Activated B cell treated with CpG ODN at 0.5 μM for 24 hours (primary cell): ENCODE measurements around the gene HARS2. TPM values are rescaled to one million over a fixed set of nuclear protein-coding genes. Genes with fewer than 3 reads are reported as not detected.
A peak's percentile ranks its signal among the peaks of the same experiment; 100 is the strongest.
"Not testable (repeated sequence)": the region's sequence is repeated elsewhere in the genome, so short reads cannot be mapped to it uniquely, and the experiment has no call there.

Source experiments
- ATAC-seq: fragments of 200-7000 bp; cut with Tn5 transposase; one replicate; pipeline ENCODE4 v1.10.0; 2021; ENCODE audit warnings: low read depth, mild to moderate bottlenecking, moderate library complexity
- CTCF ChIA-PET: fragments of 350-600 bp; sonication (Branson Sonifier 250); formaldehyde crosslinking; loops from one replicate; lab custom pipeline; 2021; ENCODE audit warnings: antibody characterized with exemption; lab: Charles Lee
- POLR2A ChIA-PET: fragments of 350-600 bp; sonication (Branson Sonifier 250); formaldehyde crosslinking; loops from one replicate; lab custom pipeline; 2021; ENCODE audit warnings: antibody characterized with exemption; lab: Charles Lee
- DNase-seq: peaks from one replicate; pipeline ENCODE4 v3.0.0; 2022
- H3K27ac Mint-ChIP-seq: one replicate; pipeline ENCODE4 v1.8.0; 2020; ENCODE audit warnings: mixed read lengths
- H3K27me3 Mint-ChIP-seq: one replicate; pipeline ENCODE4 v1.8.0; 2021; ENCODE audit warnings: mixed read lengths
- H3K36me3 Mint-ChIP-seq: one replicate; pipeline ENCODE4 v1.8.0; 2021; ENCODE audit warnings: low read depth, mixed read lengths
- H3K4me1 Mint-ChIP-seq: one replicate; pipeline ENCODE4 v1.8.0; 2021; ENCODE audit warnings: mixed read lengths
- H3K4me3 Mint-ChIP-seq: one replicate; pipeline ENCODE4 v1.8.0; 2020; ENCODE audit warnings: mild to moderate bottlenecking, mixed read lengths
- H3K9me3 Mint-ChIP-seq: one replicate; pipeline ENCODE4 v1.8.0; 2020; ENCODE audit warnings: mixed read lengths
- intact Hi-C: fragments of 100-400 bp; cut with micrococcal nuclease; formaldehyde crosslinking; loops from one replicate; pipeline ENCODE4 v1.15.1; 2024
- total RNA-seq: library from RNA; stranded (reverse); gene quantifications from 2 replicates; pipeline ENCODE4 v1.2.3, GENCODE V29; 2022
- TF ChIP-seq, protein P1 (sequence below): fragments of 200-600 bp; IDR thresholded peaks from one replicate; pipeline ENCODE4 v1.8.0; 2022; ENCODE audit warnings: antibody characterized with exemption, mild to moderate bottlenecking

The HARS2 gene
- total RNA-seq, 1 donor from 2014 or later: 48.5 TPM

- no peaks in the 10 kb centered on the region for H3K9me3 Mint-ChIP-seq
- peaks cover 3% of the 10 kb centered on the region for H3K27me3 Mint-ChIP-seq
- H3K4me1 Mint-ChIP-seq: peaks cover 18% of the 10 kb centered on the region
- ATAC-seq (no peak), DNase-seq (no peak)
- POLR2A ChIA-PET: interaction anchor here (0.9 to 3.1 kb wide), 7 partner anchors 9 to 609 kb away, joined by 3 to 28 read pairs (median 14); partner anchors contain the start of genes ANKHD1, HARS1, HARS2 and IK
- CTCF ChIA-PET: interaction anchor here (1.1 to 1.2 kb wide), 2 partner anchors 12 to 64 kb away, joined by 3 to 4 read pairs; partner anchors contain the start of genes IK, NDUFA2 and ZMAT2
- H3K27ac Mint-ChIP-seq: peak overlapping the region; percentile 35
- peaks cover 16% of the 10 kb centered on the region for H3K36me3 Mint-ChIP-seq
- intact Hi-C loops: loop anchor here (1.0 to 10.0 kb wide), 13 partner anchors 11 to 867 kb away; partner anchors contain the start of genes ANKHD1, APBB3, CYSTM1 and EIF4EBP3
- TF ChIP-seq, protein P1, sequence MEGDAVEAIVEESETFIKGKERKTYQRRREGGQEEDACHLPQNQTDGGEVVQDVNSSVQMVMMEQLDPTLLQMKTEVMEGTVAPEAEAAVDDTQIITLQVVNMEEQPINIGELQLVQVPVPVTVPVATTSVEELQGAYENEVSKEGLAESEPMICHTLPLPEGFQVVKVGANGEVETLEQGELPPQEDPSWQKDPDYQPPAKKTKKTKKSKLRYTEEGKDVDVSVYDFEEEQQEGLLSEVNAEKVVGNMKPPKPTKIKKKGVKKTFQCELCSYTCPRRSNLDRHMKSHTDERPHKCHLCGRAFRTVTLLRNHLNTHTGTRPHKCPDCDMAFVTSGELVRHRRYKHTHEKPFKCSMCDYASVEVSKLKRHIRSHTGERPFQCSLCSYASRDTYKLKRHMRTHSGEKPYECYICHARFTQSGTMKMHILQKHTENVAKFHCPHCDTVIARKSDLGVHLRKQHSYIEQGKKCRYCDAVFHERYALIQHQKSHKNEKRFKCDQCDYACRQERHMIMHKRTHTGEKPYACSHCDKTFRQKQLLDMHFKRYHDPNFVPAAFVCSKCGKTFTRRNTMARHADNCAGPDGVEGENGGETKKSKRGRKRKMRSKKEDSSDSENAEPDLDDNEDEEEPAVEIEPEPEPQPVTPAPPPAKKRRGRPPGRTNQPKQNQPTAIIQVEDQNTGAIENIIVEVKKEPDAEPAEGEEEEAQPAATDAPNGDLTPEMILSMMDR: no peak
- no peak overlapping the region for H3K4me3 Mint-ChIP-seq
These were observed 20.5 kb downstream of the HARS2 start for GRCh38 chr5:140711794-140712193.

GRCh38 chr5:140713562-140714094 is 22.4 kb downstream of the HARS2 start:
- CTCF ChIA-PET: no interaction called here
- intact Hi-C loops: loop anchor here (5.0 to 10.0 kb wide), 4 partner anchors 411 to 869 kb away; partner anchors contain the start of genes CYSTM1, PFDN1 and PURA
- H3K4me1 Mint-ChIP-seq: peaks cover 16% of the 10 kb centered on the region
- TF ChIP-seq, protein P1: no peak
- no peak overlapping the region for H3K27ac Mint-ChIP-seq
- ATAC-seq (no peak), DNase-seq (no peak)
- no peaks in the 10 kb centered on the region for H3K9me3 Mint-ChIP-seq
- POLR2A ChIA-PET: no interaction called here
- H3K4me3 Mint-ChIP-seq: no peak overlapping the region
- H3K27me3 Mint-ChIP-seq: peaks cover 5% of the 10 kb centered on the region
- peaks cover 9% of the 10 kb centered on the region for H3K36me3 Mint-ChIP-seq

DNA sequence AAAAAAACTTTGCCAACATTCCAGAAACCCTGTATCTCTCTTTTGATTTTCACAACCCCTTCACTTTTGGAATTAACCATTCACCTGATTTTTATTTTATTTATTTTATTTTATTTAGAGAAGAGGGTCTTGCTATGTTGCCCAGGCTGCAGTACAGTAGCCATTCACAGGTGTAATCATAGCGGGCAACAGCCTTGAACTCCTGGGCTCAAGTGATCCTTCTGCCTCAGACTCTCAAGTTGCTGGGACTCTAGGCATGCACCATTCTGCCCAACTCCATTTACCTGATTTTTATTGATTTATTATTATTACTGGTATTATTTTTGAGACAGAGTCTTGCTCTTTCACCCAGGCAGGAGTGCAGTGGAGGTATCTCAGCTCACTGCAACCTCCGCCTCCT is 25.0 kb downstream of the HARS2 start:
- intact Hi-C loops: loop anchor here (10.0 kb wide), 2 partner anchors 541 to 871 kb away; partner anchors contain the start of gene CYSTM1
- CTCF ChIA-PET: interaction anchor here (1.4 kb wide), 1 partner anchor 344 kb away, joined by 6 read pairs; no protein-coding TSS in a partner anchor
- ATAC-seq, H3K27ac Mint-ChIP-seq, H3K9me3 Mint-ChIP-seq, H3K4me1 Mint-ChIP-seq, H3K27me3 Mint-ChIP-seq, H3K36me3 Mint-ChIP-seq, H3K4me3 Mint-ChIP-seq, POLR2A ChIA-PET, DNase-seq: not testable (repeated sequence)

GRCh38 chr5:140718266-140718592 is 27.0 kb downstream of the HARS2 start:
- no peaks in the 10 kb centered on the region for H3K4me1 Mint-ChIP-seq
- POLR2A ChIA-PET: no interaction called here
- intact Hi-C loops: loop anchor here (10.0 kb wide), 2 partner anchors 543 to 873 kb away; partner anchors contain the start of gene CYSTM1
- H3K27ac Mint-ChIP-seq: no peak overlapping the region
- H3K27me3 Mint-ChIP-seq: peaks cover 11% of the 10 kb centered on the region
- TF ChIP-seq, protein P1: no peak
- DNase-seq (no peak), ATAC-seq (no peak)
- H3K4me3 Mint-ChIP-seq: no peak overlapping the region
- H3K9me3 Mint-ChIP-seq: no peaks in the 10 kb centered on the region
- no peaks in the 10 kb centered on the region for H3K36me3 Mint-ChIP-seq
- CTCF ChIA-PET: interaction anchor here (1.4 to 6.6 kb wide), 3 partner anchors 345 to 474 kb away, joined by 3 to 45 read pairs (median 7); no protein-coding TSS in a partner anchor

GRCh38 chr5:140720738-140721137 is 29.5 kb downstream of the HARS2 start:
- ChIA-PET CTCF (interaction anchor here (0.5 to 6.6 kb wide), 14 partner anchors 249 to 816 kb away, joined by 3 to 45 read pairs (median 4); no protein-coding TSS in a partner anchor), POLR2A (interaction anchor here (0.7 kb wide), 3 partner anchors 158 to 190 kb away, joined by 4 read pairs; no protein-coding TSS in a partner anchor)
- DNase-seq, ATAC-seq, H3K36me3 Mint-ChIP-seq, H3K9me3 Mint-ChIP-seq, H3K4me3 Mint-ChIP-seq, H3K4me1 Mint-ChIP-seq, H3K27ac Mint-ChIP-seq: not testable (repeated sequence)
- peaks cover 23% of the 10 kb centered on the region for H3K27me3 Mint-ChIP-seq
- intact Hi-C loops: loop anchor here (1.0 to 2.0 kb wide), 3 partner anchors 347 to 476 kb away; no protein-coding TSS in a partner anchor

GRCh38 chr5:140721395-140721794 is 30.1 kb downstream of the HARS2 start:
- DNase-seq, ATAC-seq, H3K4me1 Mint-ChIP-seq, H3K36me3 Mint-ChIP-seq, POLR2A ChIA-PET, H3K27ac Mint-ChIP-seq, H3K4me3 Mint-ChIP-seq, H3K9me3 Mint-ChIP-seq: not testable (repeated sequence)
- H3K27me3 Mint-ChIP-seq: peaks cover 30% of the 10 kb centered on the region
- CTCF ChIA-PET: interaction anchor here (1.0 to 6.6 kb wide), 5 partner anchors 348 to 482 kb away, joined by 3 to 45 read pairs (median 5); no protein-coding TSS in a partner anchor
- intact Hi-C loops: loop anchor here (2.0 kb wide), 2 partner anchors 359 to 477 kb away; no protein-coding TSS in a partner anchor
